Measurements from ENCODE around the gene TWF1. TPM values are rescaled to one million over a fixed set of nuclear protein-coding genes. Genes with fewer than 3 reads are reported as not detected.

Gene TWF1
- polyA plus RNA-seq, 1 donor: 84.1 TPM

Other genes with a start within 250 kb of the TWF1 start
- 8.7 TPM for gene PUS7L, start 47.5 kb downstream of the TWF1 start, polyA plus RNA-seq
- gene IRAK4, start 47.4 kb downstream of the TWF1 start, polyA plus RNA-seq: 20.2 TPM
- gene TMEM117, start 29.8 kb upstream of the TWF1 start, polyA plus RNA-seq: 14.9 TPM

Data from large intestine (tissue), 1 donor.